GM12878 (cell line): ENCODE results near the gene PID1. TPM values are rescaled to one million over a fixed set of nuclear protein-coding genes. Genes with fewer than 3 reads are reported as not detected.

Experiments used
- ATAC-seq: fragments of 200-7000 bp; cut with Tn5 transposase; 3 replicates; pipeline ENCODE4 v1.9.1; 2020; ENCODE audit warnings: mild to moderate bottlenecking, moderate library complexity
- BruUV-seq: library from RNA; stranded (reverse); fragments of 400-500 nt; replicated peaks from 2 replicates; lab custom pipeline; 2021; lab: Mats Ljungman, UMichigan
- CTCF ChIA-PET: fragments of 300-600 bp; sonication (Branson Sonifier 250); formaldehyde crosslinking; extraction: SDS; loops from one replicate; lab custom pipeline; 2021; ENCODE audit warnings: inconsistent platforms; lab: Yijun Ruan, JAX
- POLR2A ChIA-PET: fragments of 350-600 bp; formaldehyde crosslinking; extraction: SDS; loops from one replicate; lab custom pipeline; 2021; ENCODE audit warnings: inconsistent platforms; lab: Charles Lee
- RAD21 ChIA-PET: fragments of 300-600 bp; sonication (Branson Sonifier 250); formaldehyde crosslinking; loops from one replicate; lab custom pipeline; 2023; ENCODE audit warnings: antibody characterized with exemption; ENCODE audit not compliant: unreplicated experiment; lab: Charles Lee
- SMC1A ChIA-PET: fragments of 300-600 bp; sonication (Branson Sonifier 250); formaldehyde crosslinking; loops from one replicate; lab custom pipeline; 2023; ENCODE audit not compliant: unreplicated experiment, uncharacterized antibody; lab: Charles Lee
- DNase-seq: peaks from one replicate; pipeline ENCODE4 v3.0.0-alpha.2; 2011; ENCODE audit warnings: low read depth, low spot score
- FAIRE-seq: peaks from 3 replicates; lab custom pipeline; 2011; peaks lifted over from hg19 to GRCh38; lab: Jason Lieb, UNC
- H2AFZ ChIP-seq: 2 replicates; pipeline ENCODE4 v1.6.0; 2011; ENCODE audit warnings: low read depth, low read length, control low read depth; ENCODE audit not compliant: control insufficient read depth
- H3K27ac ChIP-seq: 2 replicates; pipeline ENCODE4 v1.5.1; 2011; ENCODE audit warnings: control low read depth; ENCODE audit not compliant: control insufficient read depth, insufficient read depth
- H3K27me3 ChIP-seq, 2 experiments: replicated peaks in 1 of 2; 2 replicates each; pipeline versions ENCODE4 v1.6.0 to v1.6.1; 2011; ENCODE audit warnings: low read length in 1 of 2; ENCODE audit not compliant: control insufficient read depth in 2 of 2, insufficient read depth in 2 of 2
- H3K36me3 ChIP-seq, 2 experiments: 2 replicates each; pipeline ENCODE4 v1.5.1; 2011; ENCODE audit warnings: low read length in 1 of 2; ENCODE audit not compliant: control insufficient read depth in 2 of 2, insufficient read depth in 2 of 2
- H3K4me1 ChIP-seq: 2 replicates; pipeline ENCODE4 v1.6.1; 2011; ENCODE audit warnings: mild to moderate bottlenecking, low read length, moderate library complexity, mixed read lengths; ENCODE audit not compliant: control insufficient read depth, insufficient read depth
- H3K4me2 ChIP-seq: 2 replicates; pipeline ENCODE4 v1.6.0; 2011; ENCODE audit warnings: control low read depth; ENCODE audit not compliant: control insufficient read depth, insufficient read depth
- H3K4me3 ChIP-seq: fragments of 200-600 bp; sonication (generic); 2 replicates; pipeline ENCODE4 v1.5.1; 2016
- H3K79me2 ChIP-seq: 2 replicates; pipeline ENCODE4 v1.6.0; 2011; ENCODE audit warnings: low read length; ENCODE audit not compliant: control insufficient read depth, insufficient read depth
- H3K9ac ChIP-seq: 2 replicates; pipeline ENCODE4 v1.8.0; 2011; ENCODE audit warnings: low read length, control low read depth, mixed read lengths; ENCODE audit not compliant: control insufficient read depth, insufficient read depth
- H3K9me3 ChIP-seq: replicated peaks from 3 replicates; pipeline ENCODE4 v1.5.1; 2011; ENCODE audit warnings: mild to moderate bottlenecking, low read length; ENCODE audit not compliant: control insufficient read depth, insufficient read depth
- H4K20me1 ChIP-seq: 2 replicates; pipeline ENCODE4 v1.6.0; 2011; ENCODE audit not compliant: control insufficient read depth, insufficient read depth
- ATF7 ChIP-seq: fragments of 450-650 bp; IDR thresholded peaks from 2 replicates; pipeline ENCODE4 v1.6.1; 2016; ENCODE audit warnings: low read depth, mild to moderate bottlenecking
- BMI1 ChIP-seq: fragments of 450-650 bp; IDR thresholded peaks from 2 replicates; pipeline ENCODE4 v1.6.1; 2016; ENCODE audit warnings: mild to moderate bottlenecking, moderate library complexity, borderline replicate concordance
- ETV6 ChIP-seq, 2 experiments: fragments of 450-650 bp in 1 of 2; IDR thresholded peaks in 1 of 2; conservative IDR thresholded peaks in 1 of 2; 2 replicates each; pipeline ENCODE4 v1.6.1; 2014; ENCODE audit warnings: antibody characterized with exemption in 1 of 2, borderline replicate concordance in 1 of 2, low read depth in 1 of 2, mild to moderate bottlenecking in 1 of 2, moderate library complexity in 1 of 2
- FOXM1 ChIP-seq: IDR thresholded peaks from 2 replicates; pipeline ENCODE4 v1.6.1; 2012; ENCODE audit warnings: low read depth, mild to moderate bottlenecking, inconsistent platforms, low read length, moderate library complexity
- GABPA ChIP-seq: IDR thresholded peaks from 2 replicates; pipeline ENCODE4 v1.6.1; 2014; ENCODE audit warnings: antibody characterized with exemption, low read depth, mild to moderate bottlenecking, inconsistent platforms
- HCFC1 ChIP-seq: fragments of 150-350 bp; IDR thresholded peaks from 2 replicates; pipeline ENCODE4 v1.6.1; 2014; ENCODE audit warnings: low read length
- IRF5 ChIP-seq: fragments of 450-650 bp; IDR thresholded peaks from 2 replicates; pipeline ENCODE4 v1.6.1; 2017; ENCODE audit warnings: borderline replicate concordance
- RELB ChIP-seq: fragments of 450-650 bp; IDR thresholded peaks from 2 replicates; pipeline ENCODE4 v1.6.1; 2017; ENCODE audit warnings: low read depth, mild to moderate bottlenecking, moderate library complexity
- SREBF1 ChIP-seq: IDR thresholded peaks from 2 replicates; pipeline ENCODE4 v1.6.1; 2012; ENCODE audit warnings: mild to moderate bottlenecking, low read length
- ZBTB11 ChIP-seq: fragments of 450-650 bp; formaldehyde crosslinking; IDR thresholded peaks from 2 replicates; pipeline ENCODE4 v1.5.0; 2022; ENCODE audit warnings: mild to moderate bottlenecking, missing genetic modification characterization
- WGBS: methylation state at CpG from one replicate; pipeline ENCODE4 v1.1.6; 2016; ENCODE audit warnings: low lambda C conversion rate; ENCODE audit not compliant: insufficient replicate concordance, insufficient coverage; ENCODE audit errors: missing lambda C conversion rate; 5-methylcytosine and 5-hydroxymethylcytosine counted together
- in situ Hi-C: fragments of 300-500 bp; cut with MboI; formaldehyde crosslinking; loops from 9 replicates; pipeline ENCODE4 v1.14.3; 2018; ENCODE audit warnings: mixed read lengths
- intact Hi-C: fragments of 100-400 bp; cut with micrococcal nuclease; formaldehyde crosslinking; loops from one replicate; pipeline ENCODE4 v1.14.2; 2022; ENCODE audit not compliant: unreplicated experiment
- polyA plus RNA-seq, 11 experiments: library from polyadenylated mRNA; depleted of rRNA in 4 of 11; unstranded in 6 of 11; stranded (reverse) in 5 of 11; fragments of >200 nt; fragmentation: Nextera tagmentation in 4 of 11; fragmentation: Illumina TruSeq in 1 of 11; extraction: Ambion mirVana in 4 of 11; extraction: Trizol in 1 of 11; gene quantifications; 1 replicate in 1 of 11; 2 replicates in 10 of 11; pipeline versions ENCODE4 v1.2.1 to v1.2.3, GENCODE V29; 2011 to 2016; ENCODE audit warnings: inconsistent platforms in 2 of 11, missing spikeins in 2 of 11, low read depth in 1 of 11
- total RNA-seq, 4 experiments: library from RNA; depleted of rRNA in 3 of 4; stranded (reverse); fragments of >200 nt in 3 of 4; fragmentation: Illumina TruSeq in 1 of 4; extraction: Trizol in 1 of 4; gene quantifications; 2 replicates each; pipeline versions ENCODE4 v1.2.1 to v1.2.3, GENCODE V29; 2013 to 2021

PID1 gene
- total and polyA plus RNA-seq, 10 of the 15 experiments (the other 5 are each of a cell fraction or from before 2014, with no cell fraction given) = not detected

GRCh38 chr2:229153951-229154350 lies 117.1 kb downstream of the PID1 start:
- WGBS = 0% methylated on average over 4 of the region's 4 CpGs
- no peaks in the 10 kb centered on the region for H4K20me1 ChIP-seq

GRCh38 chr2:229153267-229153666 lies 117.8 kb downstream of the PID1 start:
- Histone ChIP-seq H3K9me3 (no peaks in the 10 kb centered on the region), H3K79me2 (no peaks in the 10 kb centered on the region), H3K9ac (no peak overlapping the region), H3K4me3 (no peak overlapping the region), H3K4me1 (no peaks in the 10 kb centered on the region), H2AFZ (no peak overlapping the region), H3K27ac (no peak overlapping the region), H4K20me1 (no peaks in the 10 kb centered on the region), H3K4me2 (no peak overlapping the region), H3K27me3 (no peaks in the 10 kb centered on the region), H3K36me3 (no peaks in the 10 kb centered on the region)
- TF ChIP-seq IRF5 (no peak), GABPA (no peak), ETV6 (conservative IDR thresholded peaks at IDR 0.05 in 1 of 2, IDR thresholded peaks at IDR 0.05 in 1 of 2; ENCODE audit: borderline replicate concordance in 1 of 2, low read depth in 1 of 2) (no peak), RELB (no peak), BMI1 (no peak), ZBTB11 (CRISPR knock-in tag) (no peak), SREBF1 (no peak), ATF7 (no peak), FOXM1 (no peak)
- in situ Hi-C loops = no loop called here
- no TSS peak for BruUV-seq
- FAIRE-seq = no peak
- WGBS = 8% methylated on average over 8 of the region's 8 CpGs
- RAD21 ChIA-PET = no interaction called here
- intact Hi-C loops = no loop called here
- POLR2A ChIA-PET = no interaction called here
- DNase-seq = no peak
- SMC1A ChIA-PET = no interaction called here
- CTCF ChIA-PET = no interaction called here
- no peak for ATAC-seq

More at GRCh38 chr2:229153951-229154350, 117.1 kb downstream of the PID1 start:
- Histone ChIP-seq H2AFZ (no peak overlapping the region), H3K4me2 (no peak overlapping the region), H3K27ac (no peak overlapping the region), H3K4me3 (no peak overlapping the region), H3K4me1 (no peaks in the 10 kb centered on the region), H3K9me3 (no peaks in the 10 kb centered on the region)
- no peak for FAIRE-seq
- in situ Hi-C loops = no loop called here
- intact Hi-C loops = no loop called here
- no peak for DNase-seq
- TF ChIP-seq HCFC1 = no peak
- TF ChIP-seq, all 136 proteins: peak for 0
- ChIA-PET RAD21 (no interaction called here), CTCF (no interaction called here), POLR2A (no interaction called here), SMC1A (no interaction called here)
- ATAC-seq = no peak
- Histone ChIP-seq H3K9ac (no peak overlapping the region), H3K36me3 (no peaks in the 10 kb centered on the region), H3K27me3 (no peaks in the 10 kb centered on the region), H3K79me2 (no peaks in the 10 kb centered on the region)
- no TSS peak for BruUV-seq
